Epithelial cell of prostate (primary cell): Measurements from ENCODE around the gene SLC6A11.

Experiments
- DNase-seq: peaks from one replicate; pipeline ENCODE4 v3.0.0-alpha.2; 2011; ENCODE audit warnings: low read depth, low spot score
- H3K27ac ChIP-seq: fragments of 450-650 bp; 2 replicates; pipeline ENCODE4 v1.5.1; 2017; ENCODE audit warnings: mild to moderate bottlenecking

SLC6A11 gene

GRCh38 chr3:10926256-10926810 is 110.3 kb downstream of the SLC6A11 start:
- DNase-seq, result no peak
- H3K27ac ChIP-seq, result no peak overlapping the region

GRCh38 chr3:10926811-10927521 is 110.9 kb downstream of the SLC6A11 start:
- H3K27ac ChIP-seq, result no peak overlapping the region
- DNase-seq, result no peak

GRCh38 chr3:10927551-10927950 is 111.5 kb downstream of the SLC6A11 start:
- no peak for DNase-seq
- no peak overlapping the region for H3K27ac ChIP-seq

- DNase-seq, result no peak
- no peak overlapping the region for H3K27ac ChIP-seq
Observed at GRCh38 chr3:10928407-10928960, 112.5 kb downstream of the SLC6A11 start.

- DNase-seq, result no peak
- H3K27ac ChIP-seq, result no peak overlapping the region
Observed at GRCh38 chr3:10928961-10929471, 113.0 kb downstream of the SLC6A11 start.

GRCh38 chr3:10929978-10930665 is 114.1 kb downstream of the SLC6A11 start:
- no peak for DNase-seq
- no peak overlapping the region for H3K27ac ChIP-seq

GRCh38 chr3:10930666-10931040 is 114.6 kb downstream of the SLC6A11 start:
- H3K27ac ChIP-seq, result no peak overlapping the region
- no peak for DNase-seq

GRCh38 chr3:10932596-10932995 is 116.6 kb downstream of the SLC6A11 start:
- no peak for DNase-seq
- H3K27ac ChIP-seq, result peak overlapping the region; percentile 80

- H3K27ac ChIP-seq, result peak overlapping the region; percentile 80
- DNase-seq, result no peak
Observed at GRCh38 chr3:10933021-10933420, 117.0 kb downstream of the SLC6A11 start.

GRCh38 chr3:10933470-10933804 is 117.4 kb downstream of the SLC6A11 start:
- no peak for DNase-seq
- H3K27ac ChIP-seq, result peak overlapping the region; percentile 80

GRCh38 chr3:10933805-10934481 is 117.9 kb downstream of the SLC6A11 start:
- DNase-seq, result peak; percentile 37
- H3K27ac ChIP-seq, result peak overlapping the region; percentile 80

- H3K27ac ChIP-seq, result no peak overlapping the region
- no peak for DNase-seq
Observed at GRCh38 chr3:10935028-10935427, 119.0 kb downstream of the SLC6A11 start.

GRCh38 chr3:10935846-10936631 is 120.0 kb downstream of the SLC6A11 start:
- no peak overlapping the region for H3K27ac ChIP-seq
- DNase-seq, result no peak

- DNase-seq, result no peak
- H3K27ac ChIP-seq, result no peak overlapping the region
Observed at GRCh38 chr3:10936686-10937085, 120.7 kb downstream of the SLC6A11 start.

- no peak overlapping the region for H3K27ac ChIP-seq
- no peak for DNase-seq
Observed at GRCh38 chr3:10937141-10937825, 121.3 kb downstream of the SLC6A11 start.

GRCh38 chr3:10939556-10939955 is 123.5 kb downstream of the SLC6A11 start:
- no peak overlapping the region for H3K27ac ChIP-seq
- no peak for DNase-seq

GRCh38 chr3:10940106-10940505 is 124.1 kb downstream of the SLC6A11 start:
- no peak overlapping the region for H3K27ac ChIP-seq
- DNase-seq, result no peak

- peak overlapping the region; percentile 11 for H3K27ac ChIP-seq
- no peak for DNase-seq
Observed at GRCh38 chr3:10941972-10942371, 125.9 kb downstream of the SLC6A11 start.

- no peak overlapping the region for H3K27ac ChIP-seq
- DNase-seq, result no peak
Observed at GRCh38 chr3:10942690-10943205, 126.7 kb downstream of the SLC6A11 start.
